Amygdala (tissue), 56 donors: ENCODE measurements around the gene ZBTB4.
"Not testable (repeated sequence)": the region's sequence is repeated elsewhere in the genome, so short reads cannot be mapped to it uniquely, and the experiment has no call there.

ENCODE experiments used
- DNase-seq, 56 donors: peaks; one replicate each; lab custom pipeline; 2025; lab: John Stamatoyannopoulos, UW

ZBTB4 gene

DNA sequence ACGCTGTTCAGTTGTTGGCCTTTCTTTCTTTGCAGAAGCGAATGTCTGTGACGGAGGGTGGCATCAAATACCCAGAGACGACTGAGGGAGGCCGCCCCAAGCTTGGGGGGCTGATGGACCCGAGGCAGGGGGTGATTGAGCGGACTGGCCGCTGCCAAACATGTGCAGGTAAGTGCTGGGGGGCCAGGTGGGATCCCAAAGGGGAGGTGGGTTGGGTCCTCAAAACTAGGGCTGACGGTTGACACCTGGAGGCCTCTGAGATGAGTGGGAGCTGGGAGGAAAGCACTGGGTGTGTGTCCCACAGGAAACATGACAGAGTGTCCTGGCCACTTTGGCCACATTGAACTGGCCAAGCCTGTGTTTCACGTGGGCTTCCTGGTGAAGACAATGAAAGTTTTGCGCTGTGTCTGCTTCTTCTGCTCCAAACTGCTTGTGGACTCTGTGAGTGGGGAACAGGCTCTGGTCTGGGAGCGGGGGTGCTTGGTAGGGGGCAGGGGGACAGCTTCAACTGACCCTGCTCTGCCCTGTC, 16.5 kb upstream of the ZBTB4 start:
- no peak for DNase-seq

GRCh38 chr17:7493941-7494340, 14.5 kb upstream of the ZBTB4 start:
- no peak for DNase-seq

- DNase-seq = no peak
These were observed 12.2 kb upstream of the ZBTB4 start for GRCh38 chr17:7491583-7491982.

DNA sequence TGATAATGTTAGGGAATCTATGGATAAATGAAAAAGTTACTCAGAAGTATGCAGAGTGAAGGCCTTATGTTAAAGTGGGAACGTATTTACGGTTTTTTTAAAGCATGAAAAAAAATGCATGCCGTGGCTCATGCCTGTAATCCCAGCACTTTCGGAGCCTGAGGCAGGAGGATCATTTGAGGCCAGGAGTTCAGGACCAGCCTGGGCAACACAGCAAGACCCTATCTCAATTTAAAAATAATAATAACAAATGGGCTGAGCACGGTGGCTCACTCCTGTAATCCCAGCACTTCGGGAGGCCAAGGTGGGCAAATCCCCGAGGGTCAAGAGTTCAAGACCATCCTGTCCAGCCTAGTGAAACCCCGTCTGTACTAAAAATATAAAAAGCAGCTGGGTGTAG, 10.7 kb upstream of the ZBTB4 start:
- no peak for DNase-seq

DNA sequence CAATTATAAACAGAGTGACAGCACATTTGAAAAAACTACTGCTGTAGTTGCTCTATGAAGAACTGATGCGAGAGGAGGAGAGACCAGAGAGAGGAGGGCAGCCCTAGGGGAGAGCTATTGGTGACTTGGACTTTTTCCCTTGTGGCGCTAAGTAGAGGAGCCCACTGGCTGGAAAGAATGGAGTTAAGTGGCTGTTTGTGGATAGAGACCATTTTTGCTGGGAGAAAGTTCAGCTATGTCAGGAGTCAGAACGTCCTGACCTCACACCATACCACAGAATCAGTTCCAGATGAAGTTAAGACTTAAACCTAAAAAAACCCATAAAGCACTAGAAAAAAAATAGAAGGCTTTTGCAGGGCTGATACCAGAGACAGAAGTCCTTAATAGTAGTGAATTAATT, 6.8 kb upstream of the ZBTB4 start:
- DNase-seq = no peak

DNA sequence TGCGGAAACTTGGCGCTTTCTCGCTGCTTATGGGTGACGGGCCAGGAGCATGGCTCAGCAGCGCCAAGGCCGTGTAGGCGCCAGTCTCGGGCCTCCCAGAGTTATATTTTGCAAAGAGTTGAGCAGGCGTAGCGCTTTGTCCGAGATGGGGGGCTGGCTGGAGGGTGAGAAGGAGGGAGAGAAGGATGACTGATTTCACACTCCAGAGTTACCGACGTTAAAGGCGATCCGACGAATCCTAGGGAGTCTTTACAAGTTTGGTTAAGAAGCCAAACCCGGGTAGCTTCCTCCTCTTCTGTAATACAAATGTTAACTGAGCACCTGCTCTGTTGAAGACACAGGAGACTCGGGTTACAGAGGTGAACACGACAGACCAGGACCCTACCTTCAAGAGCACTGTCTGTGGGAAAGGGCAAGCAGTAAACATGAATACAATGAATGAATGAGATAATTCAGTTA, 5.5 kb upstream of the ZBTB4 start:
- DNase-seq = no peak

DNA sequence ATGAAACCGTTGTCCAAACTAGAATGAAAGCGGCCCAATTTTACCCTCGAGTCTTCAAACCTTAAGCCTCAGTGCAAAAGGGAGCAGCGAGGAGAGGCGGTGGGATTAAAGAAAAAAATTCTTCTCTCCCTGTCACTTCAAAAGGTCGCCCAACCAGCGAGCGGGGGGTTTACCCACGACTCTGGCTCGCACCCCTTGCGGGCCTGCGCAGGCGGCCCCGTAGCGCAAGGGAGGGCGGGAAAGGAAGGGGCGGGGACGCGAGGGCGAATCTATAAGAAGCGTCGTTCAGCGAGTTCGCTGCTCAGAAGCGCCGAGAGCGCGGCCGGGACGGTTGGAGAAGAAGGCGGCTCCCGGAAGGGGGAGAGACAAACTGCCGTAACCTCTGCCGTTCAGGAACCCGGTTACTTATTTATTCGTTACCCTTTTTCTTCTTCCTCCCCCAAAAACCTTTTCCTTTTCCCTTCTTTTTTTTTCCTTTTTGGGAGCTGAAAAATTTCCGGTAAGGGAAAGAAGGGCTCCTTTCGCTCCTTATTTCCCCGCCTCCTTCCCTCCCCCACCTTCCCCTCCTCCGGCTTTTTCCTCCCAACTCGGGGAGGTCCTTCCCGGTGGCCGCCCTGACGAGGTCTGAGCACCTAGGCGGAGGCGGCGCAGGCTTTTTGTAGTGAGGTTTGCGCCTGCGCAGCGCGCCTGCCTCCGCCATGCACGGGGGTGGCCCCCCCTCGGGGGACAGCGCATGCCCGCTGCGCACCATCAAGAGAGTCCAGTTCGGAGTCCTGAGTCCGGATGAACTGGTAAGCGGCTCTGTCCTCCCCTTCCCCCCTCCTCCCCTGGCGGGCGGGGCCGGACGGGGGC, 4.9 kb upstream of the ZBTB4 start, which contains the start of gene POLR2A:
Gene POLR2A (plus strand): TSS at position 300 of the 852 bp plus-strand sequence.
- peak; percentile 88 to 100 (median 97) for DNase-seq

- peak; percentile 81 to 100 (median 96) for DNase-seq
These were observed 4.0 kb upstream of the ZBTB4 start for GRCh38 chr17:7483255-7484066.

- not testable (repeated sequence) for DNase-seq
These were observed 3.3 kb upstream of the ZBTB4 start for GRCh38 chr17:7482742-7483088.

DNA sequence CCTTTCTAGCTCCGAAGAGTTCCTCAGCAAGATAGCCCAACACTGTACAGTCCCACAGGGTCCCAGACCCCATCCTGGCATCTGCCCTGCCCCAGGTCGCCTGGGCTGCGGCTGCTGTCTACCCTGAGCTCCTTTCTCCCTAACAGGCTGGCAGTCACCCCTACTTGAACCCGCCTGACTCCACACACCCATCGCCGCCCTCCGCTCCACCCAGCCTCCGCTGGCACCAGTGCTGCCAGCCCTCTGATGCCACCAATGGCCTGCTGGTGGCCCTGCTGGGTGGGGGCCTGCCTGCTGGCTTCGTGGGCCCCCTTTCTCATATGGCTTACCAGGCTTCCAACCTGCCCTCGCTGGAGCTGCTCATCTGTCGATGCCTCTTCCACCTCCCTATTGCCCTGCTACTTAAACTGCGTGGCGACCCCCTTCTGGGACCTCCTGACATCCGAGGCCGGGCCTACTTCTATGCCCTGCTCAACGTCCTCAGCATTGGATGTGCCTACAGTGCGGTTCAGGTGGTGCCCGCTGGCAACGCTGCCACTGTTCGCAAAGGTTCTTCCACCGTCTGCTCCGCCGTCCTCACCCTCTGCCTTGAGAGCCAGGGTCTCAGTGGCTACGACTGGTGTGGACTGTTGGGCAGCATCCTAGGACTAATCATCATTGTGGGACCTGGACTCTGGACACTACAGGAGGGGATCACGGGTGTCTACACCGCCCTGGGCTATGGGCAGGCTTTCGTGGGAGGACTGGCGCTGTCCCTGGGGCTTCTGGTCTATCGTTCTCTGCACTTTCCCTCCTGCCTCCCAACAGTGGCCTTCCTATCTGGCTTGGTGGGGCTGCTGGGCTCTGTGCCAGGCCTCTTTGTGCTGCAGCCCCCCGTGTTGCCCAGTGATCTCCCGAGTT, 2.7 kb upstream of the ZBTB4 start:
- DNase-seq = not testable (repeated sequence)

DNA sequence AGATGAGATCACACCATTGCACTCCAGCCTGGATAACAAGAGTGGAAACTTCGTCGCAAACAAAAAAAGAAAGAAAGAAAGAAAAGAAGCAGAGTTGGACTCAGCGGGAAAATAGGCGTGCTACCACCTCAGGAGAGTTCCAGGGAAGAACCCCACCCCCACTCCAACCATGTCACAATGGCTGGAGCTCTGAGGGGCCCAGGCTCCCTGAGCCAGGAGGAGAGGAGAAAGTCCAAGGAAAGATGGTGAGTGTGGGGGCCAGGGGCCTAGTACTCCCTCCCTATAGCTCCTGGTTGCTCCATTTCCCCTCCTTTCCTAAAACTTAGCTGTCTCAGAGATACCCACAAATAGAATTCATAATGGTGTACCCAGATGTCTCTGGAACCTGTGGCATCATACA, 1.8 kb upstream of the ZBTB4 start, which contains the start of gene SLC35G6:
Gene SLC35G6 (plus strand): TSS at position 172 of the 400 bp plus-strand sequence. CDS start 71 bp downstream, at position 243.
- not testable (repeated sequence) for DNase-seq

- DNase-seq = no peak
These were observed 606 bp upstream of the ZBTB4 start for GRCh38 chr17:7480089-7480384.

GRCh38 chr17:7478276-7479212, 887 bp downstream of the ZBTB4 start:
- peak in 40 of 56 donors; percentile 20 to 78 (median 57) for DNase-seq

DNA sequence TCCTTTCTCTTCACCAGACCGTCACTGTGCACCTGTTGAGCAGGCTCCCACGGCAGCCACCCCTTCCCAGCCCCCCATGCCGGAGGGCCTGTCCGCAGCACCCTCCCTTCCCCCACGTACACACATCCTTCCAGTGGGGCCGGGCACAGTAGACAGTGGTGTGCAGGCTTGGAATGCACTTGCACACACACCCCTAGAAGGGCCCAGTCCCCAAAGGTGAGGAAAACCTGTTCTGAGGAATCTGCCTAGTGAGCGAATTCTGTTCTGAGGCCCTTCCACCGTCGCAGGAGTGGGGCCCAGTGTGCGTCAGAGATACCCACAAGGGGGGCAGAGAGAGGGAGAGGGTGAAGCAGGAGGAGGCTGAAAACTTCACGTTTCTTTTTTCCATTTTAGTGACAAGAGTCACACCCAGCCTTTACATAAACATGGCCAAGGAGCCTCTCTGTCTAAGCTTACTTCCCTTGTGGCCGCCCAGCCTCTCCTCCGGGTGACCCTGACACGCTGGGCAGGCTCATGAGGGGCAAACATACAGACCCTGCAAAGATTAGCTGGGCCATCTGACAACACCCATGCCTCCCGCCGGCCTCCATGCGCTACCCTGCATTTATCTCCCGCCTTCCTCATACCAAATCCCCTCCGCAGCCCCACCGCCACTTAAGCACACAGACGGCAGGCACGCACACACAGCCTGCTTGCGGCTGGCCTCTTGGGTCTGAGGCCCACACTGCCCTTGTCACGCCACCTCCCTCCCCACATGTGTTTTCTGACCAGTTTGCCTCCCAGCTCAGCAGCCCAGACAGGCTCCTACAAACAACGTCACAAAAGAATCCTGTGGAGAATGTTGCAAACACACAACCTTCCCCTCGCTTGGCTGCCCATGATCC, 1.8 kb downstream of the ZBTB4 start:
- peak in 19 of 56 donors; percentile 15 to 63 (median 42) for DNase-seq

DNA sequence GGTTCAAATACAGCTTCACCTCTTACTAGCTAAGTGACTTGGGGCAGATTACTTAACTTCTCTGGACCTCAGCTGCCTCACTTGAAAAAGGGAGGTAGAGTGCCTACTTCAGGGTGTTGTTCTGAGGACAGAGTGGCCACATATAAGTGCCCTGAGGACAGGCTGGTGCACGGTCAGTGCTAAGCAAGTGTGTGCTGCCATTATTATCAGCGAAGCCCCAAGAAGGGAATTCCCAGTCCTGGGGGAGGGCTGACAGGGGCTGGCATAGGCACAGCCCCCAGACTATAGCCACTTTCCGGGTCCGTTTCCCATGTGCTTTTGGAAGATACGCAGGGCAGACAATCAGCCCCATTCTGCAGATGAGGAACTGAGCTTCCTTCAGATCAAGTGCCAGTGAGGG, 2.5 kb downstream of the ZBTB4 start:
- DNase-seq = no peak

- DNase-seq = no peak
These were observed 2.9 kb downstream of the ZBTB4 start for GRCh38 chr17:7476494-7476893.

GRCh38 chr17:7475764-7476422, 3.5 kb downstream of the ZBTB4 start:
- no peak for DNase-seq

- not testable (repeated sequence) for DNase-seq
These were observed 4.7 kb downstream of the ZBTB4 start for GRCh38 chr17:7474767-7475166.
